Measurements from ENCODE around the gene ZNF92.
"Not testable (repeated sequence)": the region's sequence is repeated elsewhere in the genome, so short reads cannot be mapped to it uniquely, and the experiment has no call there.

The ZNF92 gene

GRCh38 chr7:65429642-65430343, 56.1 kb downstream of the ZNF92 start:
- DNase-seq = no peak

GRCh38 chr7:65430344-65431186, 56.9 kb downstream of the ZNF92 start:
- no peak for DNase-seq

GRCh38 chr7:65434307-65434706, 60.7 kb downstream of the ZNF92 start:
- no peak for DNase-seq

DNA sequence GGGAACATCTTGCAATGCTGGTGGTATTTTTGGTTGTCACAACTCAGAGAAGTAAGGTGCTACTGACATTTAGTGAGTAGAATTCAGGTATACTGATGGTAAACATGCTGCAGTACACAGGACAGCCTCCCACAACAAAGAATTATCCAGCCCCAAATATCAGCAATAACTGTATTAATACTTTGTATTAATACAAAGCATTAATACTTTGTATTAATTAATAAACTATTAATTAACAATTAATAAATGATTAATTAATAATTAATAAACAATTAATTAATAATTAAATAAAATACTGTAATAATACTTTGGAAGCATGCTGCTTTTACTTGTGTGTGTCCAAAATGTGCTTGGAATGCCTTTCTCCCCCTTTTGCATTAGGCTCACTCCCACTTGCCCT, 62.5 kb downstream of the ZNF92 start:
- DNase-seq = no peak

- DNase-seq = no peak
Measured at GRCh38 chr7:65438598-65438997, 64.9 kb downstream of the ZNF92 start.

GRCh38 chr7:65441010-65441409, 67.4 kb downstream of the ZNF92 start:
- DNase-seq = no peak

DNA sequence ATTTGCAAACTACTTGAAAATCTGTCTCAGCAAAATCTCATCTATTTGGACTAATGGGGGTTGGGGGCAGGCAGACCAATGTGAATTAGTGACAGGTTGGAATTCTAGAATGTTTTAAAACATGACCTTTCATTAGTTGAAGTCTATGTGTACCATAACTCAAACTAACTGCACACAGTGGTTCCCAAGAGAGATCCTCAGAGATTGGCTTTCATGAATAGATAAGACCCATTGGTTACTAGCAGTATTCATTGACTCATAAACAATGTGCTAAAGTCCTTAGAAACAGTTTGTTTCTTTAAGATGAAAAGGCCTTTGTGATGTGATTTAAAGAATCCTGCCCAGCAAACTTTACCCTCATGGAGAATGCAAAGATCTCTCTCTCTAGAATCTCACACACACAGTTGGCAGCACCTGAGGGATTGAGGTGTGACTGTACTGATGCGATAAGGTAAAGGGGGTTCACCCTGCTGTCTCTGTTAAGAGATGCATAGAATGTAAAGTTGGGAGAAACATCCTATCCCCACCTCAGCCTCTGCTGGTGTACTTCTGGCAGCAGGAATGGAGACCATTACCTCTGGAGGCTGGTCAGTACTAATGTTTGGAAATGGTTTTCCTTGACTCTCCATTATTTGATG, 70.7 kb downstream of the ZNF92 start:
- no peak for DNase-seq

DNA sequence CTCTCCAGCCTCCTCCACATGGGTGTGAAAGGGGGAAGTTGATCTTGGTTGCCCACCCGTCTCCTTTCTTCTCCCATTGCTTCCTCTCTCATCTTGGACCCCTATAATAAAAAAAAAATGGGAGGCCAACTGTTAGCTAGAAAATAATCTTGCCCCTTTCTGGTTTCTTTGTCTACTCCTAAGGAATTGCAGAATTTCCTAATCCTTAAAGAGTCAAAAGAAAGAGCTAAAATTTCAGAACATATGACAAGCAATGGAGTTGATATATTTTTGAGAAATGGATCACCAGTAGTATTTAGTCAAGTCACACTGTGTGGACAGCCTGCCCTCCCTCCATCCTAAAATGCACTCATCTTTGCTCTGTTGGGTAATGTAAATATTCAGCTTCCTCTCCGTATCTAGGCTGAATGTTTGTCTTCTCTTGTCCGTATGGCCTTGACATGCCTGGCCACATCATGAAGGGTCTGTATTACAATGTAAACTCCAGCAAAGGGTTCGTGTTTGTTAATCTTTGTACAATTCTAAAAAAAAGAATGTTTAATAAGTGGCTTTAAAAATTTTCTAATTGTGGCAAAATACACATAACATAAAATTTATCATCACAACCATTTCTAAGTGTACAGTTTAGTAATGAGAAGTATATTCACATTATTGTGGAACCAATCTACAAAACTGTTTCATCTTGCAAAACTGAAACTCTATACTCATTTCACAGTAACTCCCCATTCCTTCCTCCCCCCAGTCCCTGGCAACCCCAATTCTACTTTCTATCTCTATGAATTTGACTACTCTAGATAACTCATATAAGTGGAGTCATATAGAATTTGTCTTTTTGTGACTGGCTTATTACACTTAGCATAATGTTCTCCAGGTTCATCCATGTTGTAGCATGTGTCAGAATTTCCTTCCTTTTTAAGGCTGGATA, 71.5 kb downstream of the ZNF92 start:
- no peak for DNase-seq

- DNase-seq = not testable (repeated sequence)
Measured at GRCh38 chr7:65447041-65447440, 73.4 kb downstream of the ZNF92 start.

GRCh38 chr7:65448816-65449504, 75.3 kb downstream of the ZNF92 start:
- no peak for DNase-seq

- DNase-seq = no peak
Measured at GRCh38 chr7:65449505-65449852, 75.8 kb downstream of the ZNF92 start.
